Measurements from ENCODE around the gene CELF5. TPM values are rescaled to one million over a fixed set of nuclear protein-coding genes. Genes with fewer than 3 reads are reported as not detected.
A peak's percentile ranks its signal among the peaks of the same experiment; 100 is the strongest.

The CELF5 gene
- total RNA-seq, 1 experiment from 2014 or later: 7.7 TPM

- H3K27me3 Mint-ChIP-seq (ENCODE audit: low read depth): peaks cover 6% of the 10 kb centered on the region
- ChIA-PET POLR2A (no interaction called here), CTCF (interaction anchor here (0.9 to 1.5 kb wide), 3 partner anchors 27 to 298 kb away, joined by 3 to 5 read pairs (median 3); no protein-coding TSS in a partner anchor)
- ATAC-seq (no peak), DNase-seq (ENCODE audit: low spot score) (no peak)
- H3K9me3 Mint-ChIP-seq: peaks cover 23% of the 10 kb centered on the region
- TF ChIP-seq USF1 (CRISPR knock-in tag; IDR thresholded peaks at IDR 0.05): no peak
- no peak for TF ChIP-seq JUN (CRISPR knock-in tag; IDR thresholded peaks at IDR 0.05)
- TF ChIP-seq, protein P1, sequence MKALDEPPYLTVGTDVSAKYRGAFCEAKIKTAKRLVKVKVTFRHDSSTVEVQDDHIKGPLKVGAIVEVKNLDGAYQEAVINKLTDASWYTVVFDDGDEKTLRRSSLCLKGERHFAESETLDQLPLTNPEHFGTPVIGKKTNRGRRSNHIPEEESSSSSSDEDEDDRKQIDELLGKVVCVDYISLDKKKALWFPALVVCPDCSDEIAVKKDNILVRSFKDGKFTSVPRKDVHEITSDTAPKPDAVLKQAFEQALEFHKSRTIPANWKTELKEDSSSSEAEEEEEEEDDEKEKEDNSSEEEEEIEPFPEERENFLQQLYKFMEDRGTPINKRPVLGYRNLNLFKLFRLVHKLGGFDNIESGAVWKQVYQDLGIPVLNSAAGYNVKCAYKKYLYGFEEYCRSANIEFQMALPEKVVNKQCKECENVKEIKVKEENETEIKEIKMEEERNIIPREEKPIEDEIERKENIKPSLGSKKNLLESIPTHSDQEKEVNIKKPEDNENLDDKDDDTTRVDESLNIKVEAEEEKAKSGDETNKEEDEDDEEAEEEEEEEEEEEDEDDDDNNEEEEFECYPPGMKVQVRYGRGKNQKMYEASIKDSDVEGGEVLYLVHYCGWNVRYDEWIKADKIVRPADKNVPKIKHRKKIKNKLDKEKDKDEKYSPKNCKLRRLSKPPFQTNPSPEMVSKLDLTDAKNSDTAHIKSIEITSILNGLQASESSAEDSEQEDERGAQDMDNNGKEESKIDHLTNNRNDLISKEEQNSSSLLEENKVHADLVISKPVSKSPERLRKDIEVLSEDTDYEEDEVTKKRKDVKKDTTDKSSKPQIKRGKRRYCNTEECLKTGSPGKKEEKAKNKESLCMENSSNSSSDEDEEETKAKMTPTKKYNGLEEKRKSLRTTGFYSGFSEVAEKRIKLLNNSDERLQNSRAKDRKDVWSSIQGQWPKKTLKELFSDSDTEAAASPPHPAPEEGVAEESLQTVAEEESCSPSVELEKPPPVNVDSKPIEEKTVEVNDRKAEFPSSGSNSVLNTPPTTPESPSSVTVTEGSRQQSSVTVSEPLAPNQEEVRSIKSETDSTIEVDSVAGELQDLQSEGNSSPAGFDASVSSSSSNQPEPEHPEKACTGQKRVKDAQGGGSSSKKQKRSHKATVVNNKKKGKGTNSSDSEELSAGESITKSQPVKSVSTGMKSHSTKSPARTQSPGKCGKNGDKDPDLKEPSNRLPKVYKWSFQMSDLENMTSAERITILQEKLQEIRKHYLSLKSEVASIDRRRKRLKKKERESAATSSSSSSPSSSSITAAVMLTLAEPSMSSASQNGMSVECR (CRISPR knock-in tag; IDR thresholded peaks at IDR 0.05; ENCODE audit: borderline replicate concordance): no peak
- no peak for TF ChIP-seq ETV6 (CRISPR knock-in tag; IDR thresholded peaks at IDR 0.05)
- no peak for TF ChIP-seq STAT6 (CRISPR knock-in tag; conservative IDR thresholded peaks at IDR 0.05; ENCODE audit: low read depth)
- TF ChIP-seq PRRX2 (CRISPR knock-in tag; IDR thresholded peaks at IDR 0.05): no peak
- H3K36me3 Mint-ChIP-seq: peaks cover 15% of the 10 kb centered on the region
- peaks cover 3% of the 10 kb centered on the region for H3K4me1 Mint-ChIP-seq
- H3K27ac Mint-ChIP-seq: no peak overlapping the region
- H3K4me3 Mint-ChIP-seq: no peak overlapping the region
Observed at GRCh38 chr19:3248728-3249326, 24.4 kb downstream of the CELF5 start.

DNA sequence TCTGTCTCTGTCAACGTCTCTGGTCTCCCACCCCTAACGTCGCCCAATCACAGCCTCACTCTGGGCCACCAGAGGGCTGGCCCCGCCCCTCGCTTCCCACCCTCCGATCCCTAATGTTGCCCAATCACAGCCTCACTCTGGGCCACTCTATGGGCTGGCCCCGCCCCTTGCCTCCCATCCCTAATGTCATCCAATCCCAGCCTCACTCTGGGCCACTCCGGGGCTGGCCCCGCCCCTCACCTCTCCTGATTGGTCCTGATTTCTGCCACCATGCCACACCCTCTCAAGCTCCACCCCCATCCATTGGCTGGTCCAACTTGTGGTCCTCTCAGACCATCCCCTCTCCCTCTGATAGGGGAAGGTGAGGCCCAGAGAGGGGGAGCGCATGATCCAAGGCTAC, 24.9 kb downstream of the CELF5 start:
- H3K27me3 Mint-ChIP-seq (ENCODE audit: low read depth): peaks cover 6% of the 10 kb centered on the region
- ChIA-PET CTCF (interaction anchor here (0.5 to 1.5 kb wide), 5 partner anchors 22 to 299 kb away, joined by 3 to 5 read pairs (median 4); no protein-coding TSS in a partner anchor), POLR2A (no interaction called here)
- H3K27ac Mint-ChIP-seq: no peak overlapping the region
- H3K36me3 Mint-ChIP-seq: peaks cover 15% of the 10 kb centered on the region
- no peak overlapping the region for H3K4me3 Mint-ChIP-seq
- peaks cover 3% of the 10 kb centered on the region for H3K4me1 Mint-ChIP-seq
- TF ChIP-seq NFYB (CRISPR knock-in tag; conservative IDR thresholded peaks at IDR 0.05; ENCODE audit: low read depth): peak; percentile 37; the same call in 1 of the 2 replicates
- TF ChIP-seq, protein P2, sequence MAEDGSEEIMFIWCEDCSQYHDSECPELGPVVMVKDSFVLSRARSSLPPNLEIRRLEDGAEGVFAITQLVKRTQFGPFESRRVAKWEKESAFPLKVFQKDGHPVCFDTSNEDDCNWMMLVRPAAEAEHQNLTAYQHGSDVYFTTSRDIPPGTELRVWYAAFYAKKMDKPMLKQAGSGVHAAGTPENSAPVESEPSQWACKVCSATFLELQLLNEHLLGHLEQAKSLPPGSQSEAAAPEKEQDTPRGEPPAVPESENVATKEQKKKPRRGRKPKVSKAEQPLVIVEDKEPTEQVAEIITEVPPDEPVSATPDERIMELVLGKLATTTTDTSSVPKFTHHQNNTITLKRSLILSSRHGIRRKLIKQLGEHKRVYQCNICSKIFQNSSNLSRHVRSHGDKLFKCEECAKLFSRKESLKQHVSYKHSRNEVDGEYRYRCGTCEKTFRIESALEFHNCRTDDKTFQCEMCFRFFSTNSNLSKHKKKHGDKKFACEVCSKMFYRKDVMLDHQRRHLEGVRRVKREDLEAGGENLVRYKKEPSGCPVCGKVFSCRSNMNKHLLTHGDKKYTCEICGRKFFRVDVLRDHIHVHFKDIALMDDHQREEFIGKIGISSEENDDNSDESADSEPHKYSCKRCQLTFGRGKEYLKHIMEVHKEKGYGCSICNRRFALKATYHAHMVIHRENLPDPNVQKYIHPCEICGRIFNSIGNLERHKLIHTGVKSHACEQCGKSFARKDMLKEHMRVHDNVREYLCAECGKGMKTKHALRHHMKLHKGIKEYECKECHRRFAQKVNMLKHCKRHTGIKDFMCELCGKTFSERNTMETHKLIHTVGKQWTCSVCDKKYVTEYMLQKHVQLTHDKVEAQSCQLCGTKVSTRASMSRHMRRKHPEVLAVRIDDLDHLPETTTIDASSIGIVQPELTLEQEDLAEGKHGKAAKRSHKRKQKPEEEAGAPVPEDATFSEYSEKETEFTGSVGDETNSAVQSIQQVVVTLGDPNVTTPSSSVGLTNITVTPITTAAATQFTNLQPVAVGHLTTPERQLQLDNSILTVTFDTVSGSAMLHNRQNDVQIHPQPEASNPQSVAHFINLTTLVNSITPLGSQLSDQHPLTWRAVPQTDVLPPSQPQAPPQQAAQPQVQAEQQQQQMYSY (CRISPR knock-in tag; IDR thresholded peaks at IDR 0.05): no peak
- ATAC-seq (peak; percentile 92), DNase-seq (ENCODE audit: low spot score) (peak; percentile 66)
- peaks cover 29% of the 10 kb centered on the region for H3K9me3 Mint-ChIP-seq

- TF ChIP-seq CREB1 (CRISPR knock-in tag; IDR thresholded peaks at IDR 0.05) (no peak), GTF2I (CRISPR knock-in tag; conservative IDR thresholded peaks at IDR 0.05) (peak; percentile 29; the same call in 1 of the 2 replicates)
- TF ChIP-seq, protein P3, sequence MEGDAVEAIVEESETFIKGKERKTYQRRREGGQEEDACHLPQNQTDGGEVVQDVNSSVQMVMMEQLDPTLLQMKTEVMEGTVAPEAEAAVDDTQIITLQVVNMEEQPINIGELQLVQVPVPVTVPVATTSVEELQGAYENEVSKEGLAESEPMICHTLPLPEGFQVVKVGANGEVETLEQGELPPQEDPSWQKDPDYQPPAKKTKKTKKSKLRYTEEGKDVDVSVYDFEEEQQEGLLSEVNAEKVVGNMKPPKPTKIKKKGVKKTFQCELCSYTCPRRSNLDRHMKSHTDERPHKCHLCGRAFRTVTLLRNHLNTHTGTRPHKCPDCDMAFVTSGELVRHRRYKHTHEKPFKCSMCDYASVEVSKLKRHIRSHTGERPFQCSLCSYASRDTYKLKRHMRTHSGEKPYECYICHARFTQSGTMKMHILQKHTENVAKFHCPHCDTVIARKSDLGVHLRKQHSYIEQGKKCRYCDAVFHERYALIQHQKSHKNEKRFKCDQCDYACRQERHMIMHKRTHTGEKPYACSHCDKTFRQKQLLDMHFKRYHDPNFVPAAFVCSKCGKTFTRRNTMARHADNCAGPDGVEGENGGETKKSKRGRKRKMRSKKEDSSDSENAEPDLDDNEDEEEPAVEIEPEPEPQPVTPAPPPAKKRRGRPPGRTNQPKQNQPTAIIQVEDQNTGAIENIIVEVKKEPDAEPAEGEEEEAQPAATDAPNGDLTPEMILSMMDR (IDR thresholded peaks at IDR 0.05): peak; percentile 64
- H3K9me3 Mint-ChIP-seq: peaks cover 30% of the 10 kb centered on the region
- CTCF ChIA-PET: interaction anchor here (0.6 to 1.5 kb wide), 9 partner anchors 9 to 499 kb away, joined by 3 to 13 read pairs (median 4); partner anchors contain the start of genes CELF5 and TLE6
- H3K27ac Mint-ChIP-seq: no peak overlapping the region
- H3K27me3 Mint-ChIP-seq (ENCODE audit: low read depth): peaks cover 6% of the 10 kb centered on the region
- H3K4me3 Mint-ChIP-seq: no peak overlapping the region
- DNase-seq (ENCODE audit: low spot score): peak; percentile 45
- peak; percentile 46; the same call in 1 of the 2 replicates for ATAC-seq
- H3K4me1 Mint-ChIP-seq: peaks cover 3% of the 10 kb centered on the region
- POLR2A ChIA-PET: interaction anchor here (0.7 kb wide), 1 partner anchor 37 kb away, joined by 4 read pairs; no protein-coding TSS in a partner anchor
- peaks cover 15% of the 10 kb centered on the region for H3K36me3 Mint-ChIP-seq
Observed at GRCh38 chr19:3250675-3251074, 26.2 kb downstream of the CELF5 start.
